Putamen (tissue), 1 donor: Measurements from ENCODE around the gene SFRP5.

ENCODE experiments used
- DNase-seq: peaks from one replicate; pipeline ENCODE4 v3.0.0-alpha.2; 2016; ENCODE audit warnings: low spot score

SFRP5 gene

GRCh38 chr10:97785731-97786130 is 13.9 kb upstream of the SFRP5 start:
- no peak for DNase-seq

GRCh38 chr10:97785231-97785630 is 13.4 kb upstream of the SFRP5 start:
- no peak for DNase-seq

- no peak for DNase-seq
Observed at GRCh38 chr10:97784200-97784810, 12.5 kb upstream of the SFRP5 start.

GRCh38 chr10:97782455-97783228 is 10.8 kb upstream of the SFRP5 start:
- no peak for DNase-seq

- no peak for DNase-seq
Observed at GRCh38 chr10:97781618-97782331, 10.0 kb upstream of the SFRP5 start.

- no peak for DNase-seq
Observed at GRCh38 chr10:97780841-97781617, 9.2 kb upstream of the SFRP5 start.

GRCh38 chr10:97779975-97780374 is 8.2 kb upstream of the SFRP5 start:
- DNase-seq: no peak

- no peak for DNase-seq
Observed at GRCh38 chr10:97779492-97779891, 7.7 kb upstream of the SFRP5 start.

GRCh38 chr10:97778452-97779302 is 6.9 kb upstream of the SFRP5 start:
- DNase-seq: no peak

- DNase-seq: no peak
Observed at GRCh38 chr10:97777143-97777542, 5.3 kb upstream of the SFRP5 start.

GRCh38 chr10:97774811-97775294 is 3.1 kb upstream of the SFRP5 start:
- no peak for DNase-seq

- DNase-seq: no peak
Observed at GRCh38 chr10:97773096-97773495, 1.3 kb upstream of the SFRP5 start.

GRCh38 chr10:97771055-97771891 is 526 bp downstream of the SFRP5 start:
- no peak for DNase-seq

GRCh38 chr10:97770255-97770654 is 1.5 kb downstream of the SFRP5 start:
- no peak for DNase-seq

- DNase-seq: no peak
Observed at GRCh38 chr10:97768322-97769315, 3.2 kb downstream of the SFRP5 start.

- no peak for DNase-seq
Observed at GRCh38 chr10:97766996-97767924, 4.5 kb downstream of the SFRP5 start.

- no peak for DNase-seq
Observed at GRCh38 chr10:97766106-97766810, 5.5 kb downstream of the SFRP5 start.
